KMS-11 (cell line): ENCODE results near the gene PTH2.

ENCODE experiments used
- H2AFZ ChIP-seq: fragments of 200-600 bp; sonication (generic); 2 replicates; pipeline ENCODE4 v1.6.1; 2016; ENCODE audit warnings: antibody characterized with exemption, mixed run types, low read depth
- H3K27ac ChIP-seq: fragments of 200-600 bp; sonication (generic); 2 replicates; pipeline ENCODE4 v1.6.1; 2016; ENCODE audit warnings: mild to moderate bottlenecking, mixed run types
- H3K27me3 ChIP-seq: fragments of 200-600 bp; sonication (generic); 2 replicates; pipeline ENCODE4 v1.6.1; 2017; ENCODE audit warnings: mild to moderate bottlenecking, low read depth, mixed run types, moderate library complexity; ENCODE audit not compliant: insufficient read depth
- H3K36me3 ChIP-seq: fragments of 200-600 bp; sonication (generic); 2 replicates; pipeline ENCODE4 v1.6.1; 2017; ENCODE audit warnings: mild to moderate bottlenecking, mixed run types; ENCODE audit not compliant: insufficient read depth
- H3K4me1 ChIP-seq: fragments of 200-600 bp; sonication (generic); 2 replicates; pipeline ENCODE4 v1.6.1; 2016; ENCODE audit warnings: mild to moderate bottlenecking, low read depth, mixed run types; ENCODE audit not compliant: poor library complexity, severe bottlenecking
- H3K4me2 ChIP-seq: fragments of 200-600 bp; sonication (generic); 2 replicates; pipeline ENCODE4 v1.7.0; 2016; ENCODE audit warnings: mild to moderate bottlenecking, mixed run types
- H3K4me3 ChIP-seq: fragments of 200-600 bp; sonication (generic); IDR thresholded peaks from 2 replicates; pipeline ENCODE4 v1.6.1; 2017; ENCODE audit warnings: low read depth, low read length, mixed read lengths; ENCODE audit not compliant: insufficient read depth
- H3K79me2 ChIP-seq: fragments of 200-600 bp; sonication (generic); 2 replicates; pipeline ENCODE4 v1.6.1; 2016; ENCODE audit warnings: low read depth, mixed run types; ENCODE audit not compliant: insufficient read depth
- H3K9ac ChIP-seq: fragments of 200-600 bp; sonication (generic); 2 replicates; pipeline ENCODE4 v1.6.1; 2016; ENCODE audit warnings: mild to moderate bottlenecking, mixed run types
- H4K20me1 ChIP-seq: fragments of 200-600 bp; sonication (generic); 2 replicates; pipeline ENCODE4 v1.6.1; 2016; ENCODE audit warnings: mild to moderate bottlenecking, mixed run types; ENCODE audit not compliant: insufficient read depth
- CTCF ChIP-seq: fragments of 200-600 bp; sonication (generic); conservative IDR thresholded peaks from 2 replicates; pipeline ENCODE4 v1.6.1; 2017; ENCODE audit warnings: low read depth, mild to moderate bottlenecking, antibody characterized with exemption, low read length, moderate library complexity, mixed read lengths

PTH2 gene

GRCh38 chr19:49411681-49412326 lies 11.4 kb downstream of the PTH2 start:
- Histone ChIP-seq H3K9ac (no peak overlapping the region), H3K4me2 (no peak overlapping the region), H3K27ac (no peak overlapping the region), H3K27me3 (peaks cover 81% of the 10 kb centered on the region), H3K4me3 (no peak overlapping the region), H3K36me3 (no peaks in the 10 kb centered on the region), H3K4me1 (peaks cover 11% of the 10 kb centered on the region), H4K20me1 (no peaks in the 10 kb centered on the region), H3K79me2 (no peaks in the 10 kb centered on the region), H2AFZ (no peak overlapping the region)
- no peak for TF ChIP-seq CTCF

DNA sequence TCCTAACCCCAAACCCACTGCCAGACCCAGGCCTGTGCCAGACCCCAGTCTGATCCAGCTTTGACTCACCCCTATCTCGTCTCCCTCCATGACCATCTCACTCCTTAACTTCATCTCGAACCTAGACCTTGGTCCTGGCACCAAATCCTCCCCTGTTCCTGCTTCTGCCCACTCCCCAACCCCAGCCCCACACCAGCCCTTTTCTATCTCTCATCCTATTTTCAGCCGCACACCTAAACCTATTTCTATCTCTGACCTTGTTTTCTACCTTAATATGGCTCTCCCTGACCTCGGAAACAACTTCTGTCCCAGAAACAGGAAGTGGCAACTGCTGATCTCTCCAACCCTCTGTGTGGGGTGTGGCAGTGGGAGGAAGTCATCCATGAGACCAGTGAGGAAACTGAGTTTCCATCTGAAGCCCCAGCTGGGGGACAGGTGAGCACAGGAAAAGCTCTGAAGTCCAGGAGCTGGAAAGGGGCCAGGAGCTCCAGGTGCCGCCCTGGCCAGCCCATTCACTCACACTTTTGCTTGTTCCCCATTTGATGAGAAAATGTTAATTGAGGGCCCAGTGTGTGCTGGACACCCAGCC lies 13.7 kb downstream of the PTH2 start:
- Histone ChIP-seq H3K27ac (no peak overlapping the region), H3K36me3 (no peaks in the 10 kb centered on the region), H3K79me2 (no peaks in the 10 kb centered on the region), H3K4me3 (no peak overlapping the region), H3K9ac (no peak overlapping the region), H3K4me2 (no peak overlapping the region), H3K27me3 (peaks cover 75% of the 10 kb centered on the region), H2AFZ (peak overlapping the region; percentile 20; the same call in 1 of the 2 replicates), H4K20me1 (no peaks in the 10 kb centered on the region), H3K4me1 (peaks cover 11% of the 10 kb centered on the region)
- no peak for TF ChIP-seq CTCF

DNA sequence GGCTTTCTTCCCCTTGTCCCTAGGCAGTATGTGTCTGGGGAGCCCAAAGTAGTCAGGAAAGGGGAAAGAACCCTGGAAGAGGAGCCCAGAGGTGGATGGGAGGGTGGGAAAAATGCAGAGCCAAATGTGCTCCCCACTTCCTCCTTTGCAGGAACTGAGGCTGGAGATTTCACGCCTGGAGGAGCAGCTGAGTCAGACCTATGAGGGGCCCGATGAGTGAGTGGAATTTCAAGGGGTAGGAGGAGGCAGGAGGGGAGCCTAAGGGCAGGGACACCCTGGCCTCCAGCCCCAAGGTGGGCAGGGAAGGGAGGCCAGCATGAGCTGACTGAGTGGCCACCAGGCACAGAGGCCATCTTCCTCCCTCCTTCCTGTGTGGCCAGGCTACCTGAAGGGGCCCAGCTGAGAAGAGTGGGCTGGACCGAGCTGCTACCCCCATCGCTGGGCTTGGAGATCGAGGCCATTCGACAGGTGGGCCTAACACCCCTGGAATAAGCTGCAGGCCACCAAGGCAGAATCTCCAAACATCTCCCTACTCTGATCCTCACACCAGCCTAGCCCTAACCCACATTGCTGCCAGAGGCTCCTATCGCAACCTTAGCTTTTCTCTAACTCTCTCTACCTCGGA lies 14.3 kb downstream of the PTH2 start:
- H3K9ac ChIP-seq, result no peak overlapping the region
- H4K20me1 ChIP-seq, result no peaks in the 10 kb centered on the region
- TF ChIP-seq CTCF, result no peak
- peaks cover 12% of the 10 kb centered on the region for H3K4me1 ChIP-seq
- H3K4me3 ChIP-seq, result no peak overlapping the region
- H3K36me3 ChIP-seq, result no peaks in the 10 kb centered on the region
- peaks cover 75% of the 10 kb centered on the region for H3K27me3 ChIP-seq
- H3K4me2 ChIP-seq, result no peak overlapping the region
- peak overlapping the region; percentile 20; the same call in 1 of the 2 replicates for H2AFZ ChIP-seq
- H3K79me2 ChIP-seq, result no peaks in the 10 kb centered on the region
- H3K27ac ChIP-seq, result no peak overlapping the region

DNA sequence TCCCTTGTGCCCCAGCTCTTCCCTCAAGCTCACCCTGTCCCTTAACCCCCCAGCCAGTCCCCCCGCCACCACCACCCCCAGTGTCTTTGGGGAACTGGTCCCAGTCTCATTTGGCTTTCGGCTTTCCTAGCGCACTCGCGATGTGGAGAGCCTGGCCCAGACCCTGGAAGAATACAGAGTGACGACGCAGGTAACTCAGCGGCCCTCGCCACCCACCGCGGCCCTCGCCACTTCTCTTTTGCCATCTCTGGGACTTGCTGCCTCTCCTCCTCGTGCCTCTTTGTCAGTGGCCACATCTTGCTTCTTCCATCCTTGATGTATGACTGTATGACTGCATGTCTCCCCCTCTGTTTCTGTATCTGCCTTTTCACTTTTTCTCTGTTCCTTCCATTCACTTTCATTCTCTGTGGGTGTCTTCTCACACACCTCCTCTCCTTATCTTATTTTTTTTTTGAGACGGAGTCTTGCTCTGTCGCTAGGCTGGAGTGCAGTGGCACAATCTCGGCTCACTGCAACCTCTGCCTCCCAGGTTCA lies 15.7 kb downstream of the PTH2 start:
- H2AFZ ChIP-seq, result no peak overlapping the region
- TF ChIP-seq CTCF, result no peak
- H3K9ac ChIP-seq, result no peak overlapping the region
- no peak overlapping the region for H3K27ac ChIP-seq
- no peaks in the 10 kb centered on the region for H4K20me1 ChIP-seq
- H3K36me3 ChIP-seq, result no peaks in the 10 kb centered on the region
- no peak overlapping the region for H3K4me3 ChIP-seq
- H3K4me2 ChIP-seq, result no peak overlapping the region
- no peaks in the 10 kb centered on the region for H3K79me2 ChIP-seq
- peaks cover 20% of the 10 kb centered on the region for H3K4me1 ChIP-seq
- peaks cover 62% of the 10 kb centered on the region for H3K27me3 ChIP-seq
